Stimulated activated CD8-positive, alpha-beta memory T cell treated with anti-CD3 and anti-CD28 coated beads, Interleukin-4, amount 100 ng/mL, for 24 hours (primary cell): Measurements from ENCODE around the gene CABLES1.
"Not testable (repeated sequence)": the region's sequence is repeated elsewhere in the genome, so short reads cannot be mapped to it uniquely, and the experiment has no call there.

ENCODE experiments used
- DNase-seq: peaks from one replicate; pipeline ENCODE4 v3.0.0-alpha.2; 2020; ENCODE audit warnings: low read depth

The CABLES1 gene

DNA sequence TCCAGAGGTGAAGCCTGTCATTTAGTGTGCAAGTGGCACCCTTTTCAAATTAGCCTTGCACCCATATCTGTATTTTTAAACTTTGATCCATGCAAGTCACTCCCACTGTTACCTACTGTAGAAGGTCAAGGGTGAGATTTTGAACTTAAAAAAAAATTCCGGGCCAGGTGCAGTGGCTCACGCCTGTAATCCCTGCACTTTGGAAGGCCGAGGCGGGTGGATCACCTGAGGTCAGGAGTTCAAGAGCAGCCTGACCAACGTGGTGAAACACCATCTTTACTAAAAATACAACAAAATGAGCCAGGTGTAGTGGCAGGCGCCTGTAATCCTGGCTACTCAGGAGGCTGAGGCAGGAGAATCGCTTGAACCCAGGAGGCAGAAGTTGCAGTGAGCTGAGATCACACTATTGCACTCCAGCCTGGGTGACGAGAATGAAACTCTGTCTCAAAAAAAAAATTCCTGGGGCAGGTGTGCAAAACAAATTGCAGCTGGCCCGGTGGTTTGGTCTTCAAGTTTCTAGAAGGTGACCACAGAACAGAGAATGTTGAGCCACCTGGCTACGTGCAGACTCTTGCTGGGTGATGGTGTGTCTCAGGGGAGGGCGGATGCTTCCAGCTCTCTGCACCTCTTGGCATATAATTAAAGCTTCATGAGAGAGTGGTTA lies 106.7 kb downstream of the CABLES1 start:
- DNase-seq = not testable (repeated sequence)

DNA sequence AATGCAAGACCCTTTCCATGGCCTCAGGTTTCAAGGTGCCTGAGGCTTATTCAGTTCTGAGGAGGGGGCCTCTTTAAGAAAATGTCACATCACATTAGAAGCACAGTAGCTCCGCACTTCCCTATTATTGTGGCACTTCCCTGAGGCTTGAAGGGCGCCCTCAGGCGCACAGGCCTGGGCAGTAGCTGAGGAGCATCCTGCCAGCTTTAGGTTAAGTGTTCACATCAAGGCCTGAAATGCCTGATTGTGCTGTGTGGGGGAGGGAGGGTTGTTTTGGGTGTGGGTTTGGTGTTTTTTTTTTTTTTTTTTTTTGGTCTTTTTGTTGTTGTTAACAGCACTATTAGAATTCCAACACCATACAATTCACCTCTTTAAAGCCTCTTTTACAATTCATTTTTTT lies 107.9 kb downstream of the CABLES1 start:
- DNase-seq = no peak

DNA sequence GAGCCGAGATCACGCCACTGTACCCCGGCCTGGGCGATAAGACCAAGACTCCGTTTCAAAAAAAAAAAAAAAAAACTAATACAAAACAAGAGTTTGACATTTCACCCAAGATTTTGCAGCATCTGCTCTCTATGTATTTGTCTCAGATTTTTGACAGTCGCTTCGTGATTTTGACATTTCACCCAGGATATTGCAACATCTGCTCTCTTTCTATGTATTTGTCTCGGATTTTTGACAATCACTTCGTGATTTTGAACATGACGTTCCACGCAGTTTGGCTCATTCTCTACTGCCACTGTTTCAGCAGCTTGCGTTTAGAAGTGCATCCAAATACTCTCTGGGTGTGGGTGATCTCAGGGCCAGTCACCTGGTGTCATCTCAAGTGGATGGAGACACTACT lies 108.5 kb downstream of the CABLES1 start:
- no peak for DNase-seq

DNA sequence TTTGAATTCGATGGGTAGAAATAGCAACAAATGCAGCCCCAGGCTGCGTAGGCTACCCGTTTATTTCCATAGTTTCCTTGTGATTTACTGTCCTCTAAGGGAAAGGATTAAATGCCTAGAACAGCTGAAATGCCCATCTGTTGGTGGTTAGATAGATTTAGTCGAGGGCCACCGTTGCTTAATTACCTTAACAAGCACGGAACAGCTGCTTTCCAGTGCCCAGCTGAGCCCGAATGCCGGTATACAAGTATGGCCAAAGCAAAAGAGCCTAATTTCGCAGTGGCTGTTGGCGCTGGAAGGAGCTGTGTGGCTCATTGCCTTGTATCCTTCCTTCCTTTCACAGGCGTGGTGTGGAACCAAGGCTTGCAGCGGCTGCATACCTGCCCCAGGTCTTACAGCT lies 109.1 kb downstream of the CABLES1 start:
- no peak for DNase-seq

DNA sequence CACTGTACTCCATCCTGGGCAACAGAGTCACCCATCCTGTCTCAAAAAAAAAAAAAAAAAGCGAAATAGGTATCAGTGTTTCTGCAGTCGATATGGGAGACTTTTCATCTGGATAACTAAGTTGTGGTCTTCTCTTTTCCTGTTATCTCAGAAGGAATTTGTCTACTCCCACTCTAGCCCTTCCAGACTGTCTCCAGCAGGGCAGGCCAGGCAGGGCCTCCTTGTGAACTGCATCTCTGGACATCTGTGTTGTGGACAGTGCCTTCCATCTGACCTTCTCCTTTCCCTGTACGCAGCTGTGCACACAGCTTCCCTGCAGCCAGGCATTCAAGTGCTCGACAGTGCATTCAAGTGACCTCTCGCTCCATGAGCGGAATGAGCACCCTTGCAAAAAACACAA lies 110.2 kb downstream of the CABLES1 start:
- DNase-seq = no peak

DNA sequence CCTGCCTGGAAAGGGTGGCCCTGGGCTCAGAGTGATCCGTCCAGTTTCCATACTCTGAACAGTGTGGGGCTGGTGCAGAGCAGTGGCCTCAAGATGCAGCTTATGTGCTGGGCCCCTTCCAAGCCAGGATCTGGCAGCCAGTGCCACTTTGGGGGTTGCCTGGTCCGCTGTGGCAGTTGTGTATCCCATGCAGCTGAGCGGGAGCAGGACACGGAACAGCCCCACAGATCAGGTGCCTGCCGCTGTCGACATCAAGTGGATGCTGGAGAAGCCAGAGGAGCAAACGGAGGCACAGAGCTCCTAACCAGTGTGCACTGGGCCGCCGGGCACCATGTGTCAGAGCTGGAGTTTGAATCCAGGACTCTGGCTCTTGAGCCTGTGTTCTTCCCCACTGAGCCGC lies 112.0 kb downstream of the CABLES1 start:
- DNase-seq = no peak

DNA sequence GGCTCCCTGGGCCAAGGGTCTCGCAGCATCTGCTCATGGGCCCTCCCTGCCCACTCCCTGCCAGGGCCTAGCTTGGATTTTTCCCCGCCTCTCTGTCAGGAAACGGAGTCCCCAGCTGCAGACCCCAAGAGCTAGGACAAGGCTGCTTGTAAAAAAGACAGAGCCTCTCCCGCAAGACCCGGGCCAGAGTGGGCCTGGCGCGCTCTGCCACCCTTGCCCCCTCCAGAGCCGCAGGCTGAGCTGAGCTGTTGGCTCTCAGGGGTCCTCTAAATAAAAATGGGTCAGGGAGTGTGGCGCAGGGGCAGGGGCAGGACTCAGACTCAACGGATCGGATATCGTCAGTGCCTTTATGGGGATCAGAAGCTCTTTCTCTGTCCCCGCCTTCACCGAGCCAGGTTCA lies 112.6 kb downstream of the CABLES1 start:
- no peak for DNase-seq

DNA sequence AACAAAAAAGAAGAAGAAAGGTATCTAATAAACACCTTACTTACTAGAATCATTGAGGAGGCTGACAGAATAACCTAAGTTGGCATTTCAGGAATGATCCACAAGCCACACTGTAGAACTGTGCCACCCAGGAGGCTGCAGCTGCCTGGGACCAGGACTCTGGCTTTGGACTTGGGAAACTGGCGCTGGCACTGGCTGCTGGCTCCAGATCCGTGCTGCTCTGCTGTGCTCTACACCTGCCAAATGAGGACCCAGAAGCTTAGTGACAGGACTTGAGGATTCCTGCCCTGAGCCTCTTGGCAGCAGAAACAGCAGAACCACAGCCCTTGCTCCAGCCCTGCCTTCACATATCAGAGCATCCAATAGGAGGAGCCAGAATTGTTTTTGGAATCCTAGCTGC lies 113.5 kb downstream of the CABLES1 start:
- DNase-seq = no peak

DNA sequence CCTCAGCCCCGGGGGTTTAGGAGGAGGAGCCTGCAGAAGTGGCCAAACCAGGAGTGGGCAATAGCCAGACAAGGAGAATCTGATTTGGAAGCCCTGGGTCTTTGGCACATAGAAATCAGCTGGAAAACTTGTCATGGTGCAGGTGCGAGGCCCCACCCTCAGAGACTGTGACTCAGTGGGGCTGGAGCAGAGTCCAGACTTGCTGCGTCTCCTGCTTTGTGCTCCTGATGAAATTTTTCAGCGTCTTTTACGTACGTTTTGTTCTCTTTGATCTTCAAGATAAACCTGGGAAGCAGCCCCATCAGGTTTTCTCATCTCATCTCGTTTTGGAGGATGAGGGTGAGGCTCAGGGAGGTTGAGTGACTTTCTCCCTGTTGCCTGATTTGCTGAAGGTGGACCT lies 114.1 kb downstream of the CABLES1 start:
- DNase-seq = no peak

DNA sequence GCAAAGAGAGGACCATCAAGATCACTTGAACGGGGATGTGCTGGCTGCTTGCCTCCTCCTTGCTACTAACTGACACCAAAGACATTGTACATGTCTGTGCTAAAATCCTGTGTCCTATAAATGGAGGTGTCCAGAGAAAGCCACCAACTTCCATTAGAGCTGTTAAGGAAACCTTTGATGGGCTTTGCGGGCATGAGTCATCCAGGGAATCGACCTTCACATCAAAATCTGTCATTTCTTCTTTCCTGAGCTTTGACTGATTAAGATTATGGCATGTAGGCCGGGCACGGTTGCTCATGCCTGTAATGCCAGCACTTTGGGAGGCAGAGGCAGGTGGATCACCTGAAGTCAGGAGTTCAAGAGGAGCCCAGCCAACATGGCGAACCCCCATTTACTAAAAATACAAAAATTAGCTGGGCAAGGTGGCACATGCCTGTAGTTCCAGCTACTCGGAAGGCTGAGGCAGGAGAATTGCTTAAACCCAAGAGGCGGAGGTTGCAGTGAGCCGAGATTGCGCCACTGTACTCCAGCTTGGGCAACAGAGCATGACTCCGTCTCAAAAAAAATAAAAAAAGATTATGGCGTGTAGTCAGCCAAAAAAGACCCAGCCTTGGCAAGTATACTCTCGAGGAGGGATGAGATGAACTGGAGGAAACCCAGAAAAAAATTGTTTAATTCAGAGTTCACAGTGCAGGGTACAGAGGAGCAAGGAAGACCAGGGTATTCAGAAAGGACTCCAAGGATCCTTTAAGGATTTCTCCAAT lies 115.8 kb downstream of the CABLES1 start:
- DNase-seq = no peak

DNA sequence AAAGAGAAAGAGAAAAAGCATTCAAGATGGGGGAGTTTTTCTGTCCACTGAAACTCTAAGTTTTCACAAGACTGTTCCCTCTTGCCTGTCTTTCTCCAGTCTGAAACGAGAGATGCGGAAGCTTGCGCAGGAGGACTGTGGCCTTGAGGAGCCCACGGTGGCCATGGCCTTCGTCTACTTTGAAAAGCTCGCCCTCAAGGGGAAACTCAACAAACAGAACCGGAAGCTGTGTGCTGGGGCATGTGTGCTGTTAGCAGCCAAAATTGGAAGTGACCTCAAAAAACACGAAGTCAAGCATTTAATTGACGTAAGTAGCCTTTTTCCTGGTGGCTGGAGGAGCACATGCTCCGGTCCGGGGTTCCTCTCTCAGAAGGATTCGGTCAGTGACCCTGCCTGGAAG lies 118.3 kb downstream of the CABLES1 start:
- DNase-seq = no peak

DNA sequence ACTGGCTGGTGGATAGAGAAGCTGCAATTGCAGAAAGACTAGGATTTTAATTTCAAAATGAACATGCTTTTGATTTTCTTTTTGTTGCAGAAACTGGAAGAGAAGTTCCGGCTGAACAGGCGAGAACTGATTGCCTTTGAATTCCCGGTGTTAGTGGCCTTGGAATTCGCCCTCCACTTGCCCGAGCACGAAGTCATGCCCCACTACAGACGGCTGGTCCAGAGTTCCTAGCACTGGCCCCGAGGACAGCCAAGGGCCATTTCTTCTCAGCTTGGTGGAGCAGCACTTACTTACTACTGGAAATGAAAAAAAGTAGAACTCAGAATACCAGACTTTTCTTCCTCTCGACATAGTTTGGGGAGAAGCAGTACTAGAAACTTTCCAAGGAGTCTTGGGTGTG lies 121.9 kb downstream of the CABLES1 start:
- no peak for DNase-seq

DNA sequence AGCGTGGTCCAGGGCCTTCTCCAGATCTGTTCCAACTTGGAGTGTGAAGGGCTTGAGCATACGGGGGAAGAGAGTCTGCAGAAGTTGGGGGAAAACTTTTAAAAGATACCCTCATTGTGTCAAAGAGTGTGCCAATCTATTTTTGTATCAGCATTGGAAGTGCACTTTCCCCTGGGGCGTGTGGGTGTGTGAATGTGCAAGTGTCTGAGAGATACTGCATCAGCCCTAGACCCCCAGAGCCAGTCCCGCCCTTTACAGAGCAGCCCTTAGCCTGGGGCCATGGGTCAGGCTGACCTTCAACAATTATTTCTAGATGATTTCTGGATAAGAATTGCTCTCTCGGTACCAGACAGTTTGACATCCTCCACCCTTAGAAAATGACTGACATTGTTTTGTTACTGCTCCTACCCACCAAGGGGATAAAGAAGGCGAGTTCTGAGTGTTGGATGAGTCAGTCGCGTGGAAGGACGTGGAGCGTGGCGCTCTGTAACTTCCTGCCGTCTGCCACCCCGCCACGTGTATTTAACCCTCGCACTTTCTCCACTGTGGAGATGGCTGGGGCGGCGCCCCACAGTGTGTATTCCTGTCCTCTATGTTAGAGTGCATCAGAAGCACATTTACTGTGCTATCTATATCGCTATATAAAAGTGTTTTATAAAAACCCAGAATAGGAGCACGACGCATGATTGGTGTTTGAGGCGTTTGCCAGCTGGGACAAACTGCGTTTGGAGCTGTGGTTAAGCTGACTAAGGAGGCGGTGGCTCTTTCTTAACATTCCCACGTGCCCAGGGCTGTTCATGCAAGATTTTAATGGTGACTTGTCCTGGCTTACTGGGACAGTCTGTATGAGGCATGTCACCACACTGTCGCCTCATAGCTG lies 122.6 kb downstream of the CABLES1 start:
- no peak for DNase-seq

DNA sequence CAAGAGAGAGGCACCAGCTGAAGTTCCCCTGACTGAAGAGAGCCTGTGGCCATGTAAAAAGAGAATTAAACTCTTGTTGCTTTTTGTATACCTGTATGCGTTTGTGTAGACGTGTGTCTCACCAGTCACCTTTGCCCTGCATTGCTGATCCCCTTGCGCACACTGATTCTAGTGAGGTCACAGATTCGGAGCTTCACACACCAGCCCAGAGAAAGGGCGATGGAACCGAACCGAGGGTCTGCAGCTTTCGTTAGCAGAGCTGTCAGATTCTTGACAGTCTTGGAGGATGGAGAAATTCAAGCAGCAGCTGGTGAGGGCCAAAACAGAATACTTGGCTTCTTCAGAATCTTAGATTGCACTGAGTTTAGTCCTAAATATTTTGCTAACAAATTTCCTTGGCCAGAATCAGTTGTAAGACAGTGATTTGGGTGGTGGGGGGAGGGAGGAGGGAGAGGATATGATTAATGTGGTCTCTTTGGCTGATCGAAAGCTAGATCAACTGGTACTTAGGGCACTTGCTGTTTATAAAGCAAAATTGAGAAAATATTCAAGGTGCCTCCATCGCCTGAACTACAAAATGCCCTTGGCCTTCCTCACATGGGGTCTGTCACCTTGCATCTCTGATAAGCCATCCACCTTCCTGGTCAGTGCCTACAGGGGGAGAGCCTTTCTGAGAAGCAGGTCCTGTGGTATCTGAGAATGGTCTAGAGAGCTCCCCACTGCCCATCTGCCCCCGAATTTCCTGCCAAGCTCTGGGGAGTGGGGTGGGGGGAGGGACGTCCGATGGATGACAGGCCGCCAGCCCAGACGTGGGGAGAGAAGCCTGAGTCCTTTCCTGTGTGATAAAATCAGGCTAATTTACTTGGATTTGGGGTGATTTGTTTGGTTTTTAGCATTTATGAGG lies 123.5 kb downstream of the CABLES1 start:
- DNase-seq = no peak

DNA sequence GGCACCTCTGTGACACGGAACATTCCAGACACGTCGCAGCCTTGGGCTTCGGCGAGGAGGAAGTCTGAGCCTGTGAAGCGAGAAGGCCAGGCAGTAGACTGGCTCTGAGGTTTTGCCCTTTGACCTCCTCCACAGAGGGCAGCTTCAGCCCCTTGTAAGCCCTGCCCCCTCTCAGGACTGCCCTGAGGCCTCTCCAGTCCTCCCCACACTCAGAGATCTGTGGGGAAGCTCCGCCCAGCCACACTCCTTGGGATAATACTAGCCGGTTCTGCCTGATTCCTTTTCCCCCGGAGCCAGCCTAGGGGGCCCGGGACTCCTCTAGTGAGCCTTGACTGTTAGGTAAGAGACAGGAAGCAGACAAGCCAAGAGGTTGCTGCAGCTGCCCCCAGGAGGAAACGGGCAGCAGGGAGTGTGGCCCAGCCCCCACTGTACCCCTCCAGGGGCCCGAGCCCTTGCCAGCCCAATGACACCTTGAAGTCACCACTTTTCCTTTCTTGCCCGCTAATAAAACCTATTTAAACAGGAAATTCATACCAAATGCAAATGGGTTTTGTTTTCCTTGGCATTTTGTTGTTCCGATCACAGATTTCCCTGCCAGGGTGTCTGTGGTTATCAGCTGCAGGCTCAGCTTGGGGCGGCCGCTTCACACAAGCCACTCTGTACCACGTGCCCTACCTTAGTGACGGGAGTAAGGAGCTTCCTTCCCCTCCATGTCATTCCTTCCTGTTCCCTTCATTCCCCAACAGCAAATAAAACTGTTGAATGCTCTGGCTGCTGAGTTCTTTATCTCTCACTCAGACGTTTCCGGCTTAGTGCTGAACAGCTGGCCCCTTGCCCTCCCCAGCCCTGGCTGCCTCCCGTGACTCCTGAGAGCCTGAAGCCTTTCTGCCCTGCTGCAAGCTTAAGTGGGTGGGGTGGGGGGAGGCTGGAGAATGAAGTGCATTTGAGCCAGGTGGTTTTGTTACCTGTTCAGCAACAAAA lies 124.7 kb downstream of the CABLES1 start:
- DNase-seq = no peak

DNA sequence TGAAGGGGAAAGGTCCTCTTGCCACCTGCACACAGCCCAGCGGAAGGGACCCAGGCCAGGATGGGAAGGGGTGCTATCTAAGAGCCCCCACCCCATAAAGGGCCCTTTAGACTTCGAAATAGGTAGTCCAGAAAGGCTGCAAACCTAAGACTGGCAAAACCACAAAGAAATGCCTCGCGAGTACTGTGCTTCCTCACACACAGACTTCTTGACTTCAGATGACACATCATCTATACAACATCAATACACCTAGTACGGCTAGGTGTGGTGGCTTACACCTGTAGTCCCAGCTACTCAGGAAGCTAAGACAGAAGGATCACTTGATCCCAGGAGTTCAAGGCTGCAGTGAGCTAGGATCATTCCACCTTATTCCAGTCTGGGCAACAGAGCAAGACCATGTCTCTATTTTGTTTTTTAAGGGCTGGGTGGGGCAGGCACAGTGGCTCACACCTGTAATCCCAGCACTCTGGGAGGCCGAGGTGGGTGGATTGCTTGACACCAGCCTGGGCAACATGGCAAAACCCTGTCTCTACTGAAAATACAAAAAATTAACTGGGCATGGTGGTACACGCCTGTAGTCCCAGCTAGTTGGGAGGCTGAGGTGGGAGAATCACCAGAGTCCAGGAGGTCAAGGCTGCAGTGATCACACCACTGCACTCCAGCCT lies 125.8 kb downstream of the CABLES1 start:
- no peak for DNase-seq

DNA sequence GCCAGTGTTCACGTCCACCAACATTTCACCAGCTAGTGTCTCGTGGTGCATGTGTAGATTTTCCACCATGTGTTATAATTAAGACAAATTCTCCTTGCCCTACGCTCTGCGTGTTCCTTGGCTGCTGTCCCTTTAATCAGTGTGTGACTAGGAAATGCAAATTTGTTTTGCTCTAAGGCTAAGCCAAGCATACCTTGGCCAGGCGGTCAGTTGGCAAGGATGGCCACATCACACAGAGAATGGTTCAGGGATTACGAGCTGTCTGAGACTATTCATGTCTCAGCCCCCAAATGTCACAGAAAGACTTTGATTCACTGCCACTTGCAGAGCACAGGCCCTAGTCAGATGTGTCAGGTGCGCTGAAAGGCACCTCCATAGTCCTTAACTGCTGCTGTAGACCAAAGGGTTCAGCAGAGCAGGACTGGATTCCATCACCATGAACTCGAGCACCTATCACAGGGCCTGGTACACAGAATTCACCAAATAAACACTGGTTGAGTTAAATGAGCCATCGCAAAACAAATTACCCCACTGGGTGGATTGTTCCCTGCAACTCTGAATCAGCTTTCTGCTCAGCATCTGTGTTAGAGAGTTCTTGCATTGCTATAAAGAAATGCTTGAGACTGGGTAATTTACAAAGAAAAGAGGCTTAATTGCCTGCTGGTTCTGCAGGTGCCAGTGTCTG lies 128.4 kb downstream of the CABLES1 start:
- DNase-seq = no peak

DNA sequence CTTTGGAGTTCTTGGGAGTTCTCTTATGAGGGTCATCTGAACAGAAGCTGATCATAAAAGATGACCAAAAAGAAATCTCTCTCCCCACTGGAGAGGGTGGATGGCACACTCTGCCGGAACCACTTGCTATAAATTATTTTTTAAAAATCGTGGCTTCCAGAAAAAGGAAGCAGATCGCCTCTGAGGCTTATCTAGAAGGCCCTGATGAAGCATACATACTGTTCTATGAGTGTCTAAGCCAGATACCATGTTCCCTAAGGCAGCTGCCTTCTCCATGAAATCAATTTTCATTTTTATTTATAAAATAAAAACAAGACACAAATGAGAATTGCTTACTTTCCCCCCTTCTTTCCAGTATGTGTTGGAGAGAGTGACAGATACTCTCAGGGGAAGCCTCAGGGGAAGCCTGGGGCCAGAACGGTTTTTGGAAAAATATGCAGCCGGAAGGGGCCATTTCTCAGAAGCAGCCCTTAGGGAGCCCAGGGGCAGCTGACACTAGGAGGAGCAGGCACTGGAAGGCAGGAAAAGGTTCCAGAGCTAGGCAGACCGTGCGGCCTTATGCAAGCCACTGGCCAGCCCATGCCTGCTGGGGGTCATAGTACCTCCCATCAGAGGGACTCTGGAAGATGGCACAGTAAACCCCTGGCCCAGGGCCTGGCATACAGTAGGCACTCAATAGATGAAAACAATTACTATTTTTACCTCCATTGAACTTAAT lies 130.6 kb downstream of the CABLES1 start:
- DNase-seq = no peak
